Glutamatergic neuron (in vitro differentiated cells): ENCODE measurements around the gene SAXO1. TPM values are rescaled to one million over a fixed set of nuclear protein-coding genes. Genes with fewer than 3 reads are reported as not detected.
"Not testable (repeated sequence)": the region's sequence is repeated elsewhere in the genome, so short reads cannot be mapped to it uniquely, and the experiment has no call there.

Source experiments
- DNase-seq: peaks from one replicate; pipeline ENCODE4 v3.0.0; 2022
- H3K27ac Mint-ChIP-seq: one replicate; pipeline ENCODE4 v1.8.0; 2020; ENCODE audit warnings: mild to moderate bottlenecking, mixed read lengths, inconsistent platforms; ENCODE audit not compliant: unreplicated experiment
- H3K27me3 Mint-ChIP-seq: one replicate; pipeline ENCODE4 v1.8.0; 2020; ENCODE audit warnings: mild to moderate bottlenecking, moderate library complexity, mixed read lengths, inconsistent platforms; ENCODE audit not compliant: unreplicated experiment
- H3K36me3 Mint-ChIP-seq: one replicate; pipeline ENCODE4 v1.8.0; 2020; ENCODE audit warnings: mild to moderate bottlenecking, mixed read lengths, inconsistent platforms; ENCODE audit not compliant: unreplicated experiment
- H3K4me1 Mint-ChIP-seq: one replicate; pipeline ENCODE4 v1.8.0; 2020; ENCODE audit warnings: mild to moderate bottlenecking, low read depth, mixed read lengths, inconsistent platforms; ENCODE audit not compliant: unreplicated experiment
- H3K4me3 Mint-ChIP-seq: one replicate; pipeline ENCODE4 v1.8.0; 2020; ENCODE audit warnings: mild to moderate bottlenecking, mixed read lengths, inconsistent platforms; ENCODE audit not compliant: unreplicated experiment
- H3K9me3 Mint-ChIP-seq: one replicate; pipeline ENCODE4 v1.8.0; 2020; ENCODE audit warnings: mild to moderate bottlenecking, moderate library complexity, mixed read lengths, inconsistent platforms; ENCODE audit not compliant: unreplicated experiment
- CTCF ChIP-seq: fragments of 200-600 bp; sonication (generic); IDR thresholded peaks from one replicate; pipeline ENCODE4 v1.5.0; 2021; ENCODE audit not compliant: partially characterized antibody, unreplicated experiment
- total RNA-seq: library from RNA; stranded (reverse); fragmentation: NEBNext Ultra II Directional; extraction: Animal tissue kit (Norgen Biotek cat#: 25700); gene quantifications from one replicate; pipeline ENCODE4 v1.2.1, GENCODE V29; 2021; ENCODE audit not compliant: unreplicated experiment

Gene SAXO1
- total RNA-seq, 1 donor from 2014 or later, result 0.37 TPM

- peaks cover 8% of the 10 kb centered on the region for H3K27me3 Mint-ChIP-seq
- peaks cover 2% of the 10 kb centered on the region for H3K4me1 Mint-ChIP-seq
- no peak for TF ChIP-seq CTCF
- peaks cover 6% of the 10 kb centered on the region for H3K9me3 Mint-ChIP-seq
- no peak for DNase-seq
- H3K27ac Mint-ChIP-seq, result no peak overlapping the region
- H3K4me3 Mint-ChIP-seq, result no peak overlapping the region
- H3K36me3 Mint-ChIP-seq, result no peaks in the 10 kb centered on the region
Measured at GRCh38 chr9:19026375-19026774, 6.6 kb downstream of the SAXO1 start.

- DNase-seq, result no peak
- H3K9me3 Mint-ChIP-seq, result no peaks in the 10 kb centered on the region
- no peak overlapping the region for H3K4me3 Mint-ChIP-seq
- H3K27me3 Mint-ChIP-seq, result peaks cover 4% of the 10 kb centered on the region
- TF ChIP-seq CTCF, result no peak
- no peaks in the 10 kb centered on the region for H3K4me1 Mint-ChIP-seq
- H3K36me3 Mint-ChIP-seq, result no peaks in the 10 kb centered on the region
- no peak overlapping the region for H3K27ac Mint-ChIP-seq
Measured at GRCh38 chr9:19023078-19023477, 9.9 kb downstream of the SAXO1 start.

- H3K4me1 Mint-ChIP-seq, result no peaks in the 10 kb centered on the region
- no peaks in the 10 kb centered on the region for H3K9me3 Mint-ChIP-seq
- DNase-seq, result no peak
- TF ChIP-seq CTCF, result no peak
- no peak overlapping the region for H3K27ac Mint-ChIP-seq
- H3K36me3 Mint-ChIP-seq, result no peaks in the 10 kb centered on the region
- peaks cover 4% of the 10 kb centered on the region for H3K27me3 Mint-ChIP-seq
- H3K4me3 Mint-ChIP-seq, result no peak overlapping the region
Measured at GRCh38 chr9:19022206-19022605, 10.8 kb downstream of the SAXO1 start.

- not testable (repeated sequence) for H3K4me1 Mint-ChIP-seq, H3K4me3 Mint-ChIP-seq, H3K27me3 Mint-ChIP-seq, DNase-seq, H3K36me3 Mint-ChIP-seq, H3K27ac Mint-ChIP-seq, H3K9me3 Mint-ChIP-seq
Measured at GRCh38 chr9:19021649-19022048, 11.4 kb downstream of the SAXO1 start.

GRCh38 chr9:19020886-19021455, 12.0 kb downstream of the SAXO1 start:
- TF ChIP-seq CTCF, result no peak
- no peak for DNase-seq
- no peak overlapping the region for H3K4me3 Mint-ChIP-seq
- peaks cover 4% of the 10 kb centered on the region for H3K27me3 Mint-ChIP-seq
- no peak overlapping the region for H3K27ac Mint-ChIP-seq
- H3K9me3 Mint-ChIP-seq, result no peaks in the 10 kb centered on the region
- H3K4me1 Mint-ChIP-seq, result no peaks in the 10 kb centered on the region
- no peaks in the 10 kb centered on the region for H3K36me3 Mint-ChIP-seq
